Thyroid gland (tissue), 4 donors: ENCODE measurements around the gene COQ6.
"Not testable (repeated sequence)": the region's sequence is repeated elsewhere in the genome, so short reads cannot be mapped to it uniquely, and the experiment has no call there.

Experiments used
- CTCF ChIP-seq, 6 experiments: fragments of 200-600 bp in 3 of 6; fragments of 450-650 bp in 3 of 6; sonication (generic) in 3 of 6; IDR thresholded peaks; one replicate each; pipeline ENCODE4 v1.5.1; 2016 to 2019; ENCODE audit warnings: antibody characterized with exemption in 6 of 6, mild to moderate bottlenecking in 2 of 6, inconsistent platforms in 1 of 6, moderate library complexity in 1 of 6
- POLR2A ChIP-seq, 2 donors: fragments of 450-650 bp; IDR thresholded peaks; one replicate each; pipeline ENCODE4 v1.6.1; 2017; ENCODE audit warnings: antibody characterized with exemption in 2 of 2, mild to moderate bottlenecking in 2 of 2, moderate library complexity in 1 of 2

DNA sequence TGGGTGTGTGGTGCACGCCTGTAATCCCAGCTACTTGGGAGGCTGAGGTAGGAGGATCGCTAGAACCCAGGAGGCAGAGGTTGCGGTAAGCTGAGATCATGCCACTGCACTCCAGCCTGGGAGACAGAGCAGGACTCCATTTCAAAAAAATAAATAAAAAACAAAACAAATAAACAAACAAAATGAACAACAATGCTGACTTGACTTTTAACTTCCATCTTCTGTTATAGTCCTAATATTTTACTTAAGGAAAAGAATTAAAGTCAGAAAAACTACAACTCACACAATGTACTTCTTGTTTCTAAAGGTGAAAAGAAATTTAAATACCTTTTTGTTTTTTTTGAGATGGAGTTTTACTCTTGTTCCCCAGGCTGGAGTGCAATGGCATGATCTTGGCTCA lies 55.6 kb downstream of the COQ6 start:
- not testable (repeated sequence) for TF ChIP-seq CTCF, POLR2A (IDR thresholded peaks at IDR 0.05)
